ENCODE data around the gene UROC1.

Gene UROC1

GRCh38 chr3:126484148-126484547 is 33.4 kb downstream of the UROC1 start:
- DNase-seq (ENCODE audit: low read depth, low spot score) = no peak
- no peak overlapping the region for H3K27ac ChIP-seq

- DNase-seq (ENCODE audit: low read depth, low spot score) = no peak
- H3K27ac ChIP-seq = no peak overlapping the region
These were observed 34.2 kb downstream of the UROC1 start for GRCh38 chr3:126483321-126483761.

GRCh38 chr3:126482503-126483255 is 34.9 kb downstream of the UROC1 start:
- no peak for DNase-seq (ENCODE audit: low read depth, low spot score)
- H3K27ac ChIP-seq = no peak overlapping the region

GRCh38 chr3:126481808-126482502 is 35.6 kb downstream of the UROC1 start:
- DNase-seq (ENCODE audit: low read depth, low spot score) = no peak
- no peak overlapping the region for H3K27ac ChIP-seq

- no peak overlapping the region for H3K27ac ChIP-seq
- DNase-seq (ENCODE audit: low read depth, low spot score) = no peak
These were observed 36.7 kb downstream of the UROC1 start for GRCh38 chr3:126480861-126481260.

GRCh38 chr3:126480206-126480605 is 37.4 kb downstream of the UROC1 start:
- DNase-seq (ENCODE audit: low read depth, low spot score) = no peak
- no peak overlapping the region for H3K27ac ChIP-seq

GRCh38 chr3:126479642-126480041 is 37.9 kb downstream of the UROC1 start:
- no peak overlapping the region for H3K27ac ChIP-seq
- no peak for DNase-seq (ENCODE audit: low read depth, low spot score)

- no peak overlapping the region for H3K27ac ChIP-seq
- no peak for DNase-seq (ENCODE audit: low read depth, low spot score)
These were observed 38.8 kb downstream of the UROC1 start for GRCh38 chr3:126478581-126479310.

GRCh38 chr3:126477061-126477380 is 40.6 kb downstream of the UROC1 start:
- no peak for DNase-seq (ENCODE audit: low read depth, low spot score)
- H3K27ac ChIP-seq = no peak overlapping the region

GRCh38 chr3:126476166-126477060 is 41.2 kb downstream of the UROC1 start:
- H3K27ac ChIP-seq = peak overlapping the region; percentile 93
- DNase-seq (ENCODE audit: low read depth, low spot score) = peak; percentile 33

GRCh38 chr3:126475413-126476114 is 42.0 kb downstream of the UROC1 start, which contains the start of gene ZXDC:
TSS of gene ZXDC (minus strand) at chr3:126475891. CDS start at chr3:126475865, 26 bp downstream.
- peak within 1 kb of the TSS; percentile 93 for H3K27ac ChIP-seq
- peak; percentile 60 for DNase-seq (ENCODE audit: low read depth, low spot score)

- DNase-seq (ENCODE audit: low read depth, low spot score) = no peak
- peak overlapping the region; percentile 93 for H3K27ac ChIP-seq
These were observed 42.8 kb downstream of the UROC1 start for GRCh38 chr3:126474498-126475412.

GRCh38 chr3:126473292-126474168 is 44.0 kb downstream of the UROC1 start:
- no peak for DNase-seq (ENCODE audit: low read depth, low spot score)

GRCh38 chr3:126472277-126473006 is 45.1 kb downstream of the UROC1 start:
- peak overlapping the region; percentile 39 for H3K27ac ChIP-seq
- peak; percentile 89 for DNase-seq (ENCODE audit: low read depth, low spot score)

More at GRCh38 chr3:126473292-126474168, 44.0 kb downstream of the UROC1 start:
- no peak overlapping the region for H3K27ac ChIP-seq

GRCh38 chr3:126469479-126469878 is 48.1 kb downstream of the UROC1 start:
- no peak overlapping the region for H3K27ac ChIP-seq
- DNase-seq (ENCODE audit: low read depth, low spot score) = no peak

GRCh38 chr3:126468028-126468891 is 49.3 kb downstream of the UROC1 start:
- DNase-seq (ENCODE audit: low read depth, low spot score) = no peak
- no peak overlapping the region for H3K27ac ChIP-seq

All from epithelial cell of prostate (primary cell).